ENCODE measurements around the gene CACNG5. TPM values are rescaled to one million over a fixed set of nuclear protein-coding genes. Genes with fewer than 3 reads are reported as not detected.

Gene CACNG5
- total RNA-seq, 2 experiments from 2014 or later, result not detected

DNA sequence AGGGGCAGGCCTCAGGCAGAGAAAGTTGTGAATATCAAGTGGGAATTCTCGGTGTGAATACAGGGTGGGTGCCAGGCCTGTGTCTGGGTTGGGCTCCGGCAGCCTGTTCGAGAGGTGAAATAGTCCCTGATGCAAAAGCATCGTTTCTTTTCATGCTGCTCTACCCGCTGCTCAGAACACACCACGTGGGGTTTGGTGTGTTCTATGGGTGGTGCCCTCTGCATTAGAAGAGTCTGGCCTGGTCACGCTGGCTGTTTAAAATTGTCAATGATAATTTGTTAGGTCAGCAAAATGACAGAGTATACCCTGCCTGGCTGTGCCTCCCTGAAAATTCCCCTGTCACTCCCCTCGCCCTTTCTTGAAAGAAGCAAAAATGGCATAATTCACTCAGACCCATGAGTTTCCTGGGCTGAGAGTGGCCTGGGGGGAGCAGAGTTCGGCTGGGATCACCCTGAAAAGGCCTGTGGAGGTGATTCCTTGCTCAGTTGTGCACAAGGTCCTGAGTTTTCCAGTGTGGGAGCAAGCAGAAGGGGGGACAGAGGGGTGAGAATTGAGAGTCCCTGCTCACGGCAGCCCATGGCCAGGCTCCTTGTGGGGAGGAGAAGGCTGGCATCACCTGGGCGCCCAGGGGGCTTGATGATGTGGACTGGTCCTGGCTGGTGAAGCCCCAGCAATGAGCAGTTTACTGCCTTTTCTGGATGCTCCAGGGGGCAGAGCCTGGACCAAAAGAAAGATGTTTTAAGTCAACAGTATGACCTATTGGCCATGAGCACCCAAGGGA is 3.2 kb downstream of the CACNG5 start:
- DNase-seq, result no peak

GRCh38 chr17:66839616-66840015 is 4.7 kb downstream of the CACNG5 start:
- Mint-ChIP-seq H3K4me1 (ENCODE audit: low read depth) (no peaks in the 10 kb centered on the region), H3K9me3 (no peaks in the 10 kb centered on the region), H3K27ac (no peak overlapping the region), H3K4me3 (no peak overlapping the region), H3K36me3 (ENCODE audit: low read depth) (no peaks in the 10 kb centered on the region), H3K27me3 (peaks cover 33% of the 10 kb centered on the region)
- Histone ChIP-seq H3K4me1 (ENCODE audit: insufficient read depth, low read length) (no peaks in the 10 kb centered on the region), H3K4me3 (ENCODE audit: low read length) (no peak overlapping the region), H3K27ac (ENCODE audit: low read depth in 1 of 2, low read length in 2 of 2) (no peak overlapping the region), H3K27me3 (ENCODE audit: control insufficient read depth in 1 of 2, insufficient read depth in 2 of 2, low read length in 2 of 2) (peaks cover 14 to 19% of the 10 kb centered on the region in 2 experiments), H3K9me3 (ENCODE audit: control insufficient read depth in 1 of 2, insufficient read depth in 1 of 2, low read length in 2 of 2) (no peaks in the 10 kb centered on the region), H3K36me3 (ENCODE audit: insufficient read depth, low read length) (no peaks in the 10 kb centered on the region)
- no peak for TF ChIP-seq CTCF (IDR thresholded peaks at IDR 0.05)
- intact Hi-C loops (cut with DNase I, micrococcal nuclease), result no loop called here
- ChIA-PET CTCF (no interaction called here), POLR2A (no interaction called here)
- no peak for ATAC-seq (ENCODE audit: poor library complexity)
- DNase-seq, result no peak

More for the DNA sequence above, 3.2 kb downstream of the CACNG5 start:
- no peaks in the 10 kb centered on the region for H3K4me1 Mint-ChIP-seq (ENCODE audit: low read depth)
- Histone ChIP-seq H3K4me1 (ENCODE audit: insufficient read depth, low read length) (no peaks in the 10 kb centered on the region), H3K36me3 (ENCODE audit: insufficient read depth, low read length) (no peaks in the 10 kb centered on the region), H3K27me3 (ENCODE audit: control insufficient read depth in 1 of 2, insufficient read depth in 2 of 2, low read length in 2 of 2) (peaks cover 28 to 29% of the 10 kb centered on the region in 2 experiments), H3K9me3 (ENCODE audit: control insufficient read depth in 1 of 2, insufficient read depth in 1 of 2, low read length in 2 of 2) (no peaks in the 10 kb centered on the region), H3K4me3 (ENCODE audit: low read length) (no peak overlapping the region), H3K27ac (ENCODE audit: low read depth in 1 of 2, low read length in 2 of 2) (no peak overlapping the region)
- no peaks in the 10 kb centered on the region for H3K9me3 Mint-ChIP-seq
- H3K4me3 Mint-ChIP-seq, result no peak overlapping the region
- H3K36me3 Mint-ChIP-seq (ENCODE audit: low read depth), result no peaks in the 10 kb centered on the region
- ChIA-PET POLR2A (no interaction called here), CTCF (no interaction called here)
- no peak for ATAC-seq (ENCODE audit: poor library complexity)
- no peak overlapping the region for H3K27ac Mint-ChIP-seq
- no peak for TF ChIP-seq CTCF (IDR thresholded peaks at IDR 0.05)
- intact Hi-C loops (cut with DNase I, micrococcal nuclease), result no loop called here
- peaks cover 48% of the 10 kb centered on the region for H3K27me3 Mint-ChIP-seq

GRCh38 chr17:66840061-66840460 is 5.1 kb downstream of the CACNG5 start:
- CTCF ChIA-PET, result no interaction called here
- ATAC-seq (ENCODE audit: poor library complexity), result no peak
- H3K27ac ChIP-seq (ENCODE audit: low read depth in 1 of 2, low read length in 2 of 2), result no peak overlapping the region
- Mint-ChIP-seq H3K4me3 (no peak overlapping the region), H3K4me1 (ENCODE audit: low read depth) (no peaks in the 10 kb centered on the region), H3K9me3 (no peaks in the 10 kb centered on the region), H3K27ac (no peak overlapping the region), H3K27me3 (peaks cover 31% of the 10 kb centered on the region), H3K36me3 (ENCODE audit: low read depth) (no peaks in the 10 kb centered on the region)
- peaks cover 14 to 17% of the 10 kb centered on the region in 2 experiments for H3K27me3 ChIP-seq (ENCODE audit: control insufficient read depth in 1 of 2, insufficient read depth in 2 of 2, low read length in 2 of 2)
- TF ChIP-seq CTCF (IDR thresholded peaks at IDR 0.05), result no peak
- H3K36me3 ChIP-seq (ENCODE audit: insufficient read depth, low read length), result no peaks in the 10 kb centered on the region
- intact Hi-C loops (cut with DNase I, micrococcal nuclease), result no loop called here
- no peaks in the 10 kb centered on the region for H3K9me3 ChIP-seq (ENCODE audit: control insufficient read depth in 1 of 2, insufficient read depth in 1 of 2, low read length in 2 of 2)
- H3K4me3 ChIP-seq (ENCODE audit: low read length), result no peak overlapping the region
- no peaks in the 10 kb centered on the region for H3K4me1 ChIP-seq (ENCODE audit: insufficient read depth, low read length)
- no peak for DNase-seq
- POLR2A ChIA-PET, result no interaction called here

All from CD4-positive, alpha-beta T cell (primary cell).